PC-3 (cell line): ENCODE measurements around the gene GAB4. TPM values are rescaled to one million over a fixed set of nuclear protein-coding genes. Genes with fewer than 3 reads are reported as not detected.

Experiments used
- ATAC-seq: fragments of 200-7000 bp; cut with Tn5 transposase; 2 replicates; pipeline ENCODE4 v1.9.1; 2020; ENCODE audit warnings: mild to moderate bottlenecking, moderate library complexity
- BruUV-seq: library from RNA; stranded (reverse); fragments of 400-500 nt; replicated peaks from 2 replicates; lab custom pipeline; 2021; lab: Mats Ljungman, UMichigan
- CTCF ChIA-PET: fragments of 300-600 bp; sonication (Branson Sonifier 250); formaldehyde crosslinking; loops from one replicate; lab custom pipeline; 2022; ENCODE audit warnings: antibody characterized with exemption; lab: Charles Lee
- POLR2A ChIA-PET: fragments of 300-600 bp; sonication (Branson Sonifier 250); formaldehyde crosslinking; loops from one replicate; lab custom pipeline; 2022; ENCODE audit warnings: antibody characterized with exemption; ENCODE audit not compliant: unreplicated experiment; lab: Charles Lee
- DNase-seq: peaks from one replicate; pipeline ENCODE4 v3.0.0-alpha.2; 2015
- H2AFZ ChIP-seq: fragments of 300-600 bp; sonication (generic); 2 replicates; pipeline ENCODE4 v1.6.0; 2016; ENCODE audit warnings: antibody characterized with exemption, low read length
- H3F3A ChIP-seq: fragments of 300-600 bp; sonication (generic); one replicate; pipeline ENCODE4 v1.6.0; 2017; ENCODE audit warnings: antibody characterized with exemption, low read length, control low read depth, mild to moderate bottlenecking; ENCODE audit not compliant: unreplicated experiment
- H3K27ac ChIP-seq: fragments of 300-600 bp; sonication (generic); 2 replicates; pipeline ENCODE4 v1.5.1; 2016; ENCODE audit warnings: mild to moderate bottlenecking, low read length
- H3K27me3 ChIP-seq: fragments of 300-600 bp; sonication (generic); 2 replicates; pipeline ENCODE4 v1.6.1; 2016; ENCODE audit warnings: low read length, mixed read lengths
- H3K36me3 ChIP-seq: fragments of 300-600 bp; sonication (generic); 2 replicates; pipeline ENCODE4 v1.6.1; 2016; ENCODE audit warnings: low read depth, mixed run types, low read length, mixed read lengths
- H3K4me1 ChIP-seq: fragments of 300-600 bp; sonication (generic); 2 replicates; pipeline ENCODE4 v1.5.1; 2016; ENCODE audit warnings: low read length; ENCODE audit not compliant: insufficient read depth
- H3K4me2 ChIP-seq: fragments of 300-600 bp; sonication (generic); 2 replicates; pipeline ENCODE4 v1.6.0; 2016; ENCODE audit warnings: low read length
- H3K4me3 ChIP-seq: fragments of 300-600 bp; sonication (generic); 2 replicates; pipeline ENCODE4 v1.5.1; 2016; ENCODE audit warnings: mild to moderate bottlenecking, low read length, mixed read lengths
- H3K79me2 ChIP-seq: fragments of 300-600 bp; sonication (generic); 2 replicates; pipeline ENCODE4 v1.6.1; 2017; ENCODE audit warnings: low read length, mixed read lengths
- H3K9ac ChIP-seq: fragments of 300-600 bp; sonication (generic); 2 replicates; pipeline ENCODE4 v1.6.0; 2016; ENCODE audit warnings: mild to moderate bottlenecking, low read length
- H3K9me2 ChIP-seq: fragments of 300-600 bp; sonication (generic); replicated peaks from 2 replicates; pipeline ENCODE4 v1.6.1; 2016; ENCODE audit warnings: mixed run types, low read length, mixed read lengths
- H3K9me3 ChIP-seq: fragments of 300-600 bp; sonication (generic); 2 replicates; pipeline ENCODE4 v1.6.1; 2016; ENCODE audit warnings: low read length, mixed read lengths
- H4K20me1 ChIP-seq: fragments of 300-600 bp; sonication (generic); 2 replicates; pipeline ENCODE4 v1.6.1; 2016; ENCODE audit warnings: low read length, mixed read lengths
- EZH2 ChIP-seq: fragments of 300-600 bp; sonication (generic); IDR thresholded peaks from one replicate; pipeline ENCODE4 v1.6.1; 2017; ENCODE audit warnings: antibody characterized with exemption, mild to moderate bottlenecking, low read length; ENCODE audit not compliant: unreplicated experiment
- EZH2phosphoT487 ChIP-seq: fragments of 300-600 bp; sonication (generic); IDR thresholded peaks from 2 replicates; pipeline ENCODE4 v1.6.1; 2018; ENCODE audit warnings: mild to moderate bottlenecking, antibody characterized with exemption, low read length, borderline replicate concordance
- intact Hi-C: fragments of 100-400 bp; cut with micrococcal nuclease; formaldehyde crosslinking; loops from 2 replicates; pipeline ENCODE4 v1.9.0; 2023
- total RNA-seq: library from RNA; depleted of rRNA; stranded (reverse); fragments of >200 nt; gene quantifications from 2 replicates; pipeline ENCODE4 v1.2.3, GENCODE V29; 2014
- TF ChIP-seq, protein P1 (sequence below): fragments of 300-600 bp; sonication (generic); conservative IDR thresholded peaks from 2 replicates; pipeline ENCODE4 v1.5.1; 2017; ENCODE audit warnings: antibody characterized with exemption, low read depth, mild to moderate bottlenecking, low read length

The GAB4 gene
- total RNA-seq, 1 experiment from 2014 or later, result not detected

DNA sequence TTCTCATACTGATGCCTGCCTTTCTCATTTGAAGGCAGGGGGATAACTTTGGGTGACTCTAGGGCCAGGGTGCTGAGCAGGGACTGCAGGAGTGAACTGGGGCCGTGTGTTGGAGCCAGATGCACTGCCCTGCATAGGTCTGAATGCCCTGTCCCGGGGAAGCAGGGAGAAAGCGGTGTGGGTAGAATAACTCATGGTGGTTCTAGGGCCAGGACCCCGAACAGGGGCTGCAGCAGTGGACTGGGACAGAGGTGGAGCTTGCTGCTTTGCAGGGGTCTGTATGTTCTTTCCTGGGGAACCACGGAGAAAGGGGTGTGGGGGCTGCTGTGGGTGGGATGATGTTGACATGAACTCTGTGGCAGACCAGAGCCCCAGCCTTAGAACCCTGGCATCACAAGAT, 52.9 kb downstream of the GAB4 start:
- H3K9ac ChIP-seq, result no peak overlapping the region
- no TSS peak for BruUV-seq
- H3K27me3 ChIP-seq, result no peaks in the 10 kb centered on the region
- DNase-seq, result no peak
- no peaks in the 10 kb centered on the region for H3K9me2 ChIP-seq
- H3F3A ChIP-seq, result no peaks in the 10 kb centered on the region
- H3K9me3 ChIP-seq, result no peaks in the 10 kb centered on the region
- H3K27ac ChIP-seq, result no peak overlapping the region
- intact Hi-C loops, result no loop called here
- H3K79me2 ChIP-seq, result no peaks in the 10 kb centered on the region
- H3K36me3 ChIP-seq, result no peaks in the 10 kb centered on the region
- no peak overlapping the region for H3K4me3 ChIP-seq
- ChIA-PET CTCF (no interaction called here), POLR2A (no interaction called here)
- H4K20me1 ChIP-seq, result no peaks in the 10 kb centered on the region
- TF ChIP-seq EZH2 (no peak), EZH2phosphoT487 (no peak)
- TF ChIP-seq, protein P1, sequence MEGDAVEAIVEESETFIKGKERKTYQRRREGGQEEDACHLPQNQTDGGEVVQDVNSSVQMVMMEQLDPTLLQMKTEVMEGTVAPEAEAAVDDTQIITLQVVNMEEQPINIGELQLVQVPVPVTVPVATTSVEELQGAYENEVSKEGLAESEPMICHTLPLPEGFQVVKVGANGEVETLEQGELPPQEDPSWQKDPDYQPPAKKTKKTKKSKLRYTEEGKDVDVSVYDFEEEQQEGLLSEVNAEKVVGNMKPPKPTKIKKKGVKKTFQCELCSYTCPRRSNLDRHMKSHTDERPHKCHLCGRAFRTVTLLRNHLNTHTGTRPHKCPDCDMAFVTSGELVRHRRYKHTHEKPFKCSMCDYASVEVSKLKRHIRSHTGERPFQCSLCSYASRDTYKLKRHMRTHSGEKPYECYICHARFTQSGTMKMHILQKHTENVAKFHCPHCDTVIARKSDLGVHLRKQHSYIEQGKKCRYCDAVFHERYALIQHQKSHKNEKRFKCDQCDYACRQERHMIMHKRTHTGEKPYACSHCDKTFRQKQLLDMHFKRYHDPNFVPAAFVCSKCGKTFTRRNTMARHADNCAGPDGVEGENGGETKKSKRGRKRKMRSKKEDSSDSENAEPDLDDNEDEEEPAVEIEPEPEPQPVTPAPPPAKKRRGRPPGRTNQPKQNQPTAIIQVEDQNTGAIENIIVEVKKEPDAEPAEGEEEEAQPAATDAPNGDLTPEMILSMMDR, result no peak
- H2AFZ ChIP-seq, result no peak overlapping the region
- ATAC-seq, result no peak
- H3K4me1 ChIP-seq, result no peaks in the 10 kb centered on the region
- H3K4me2 ChIP-seq, result no peak overlapping the region

DNA sequence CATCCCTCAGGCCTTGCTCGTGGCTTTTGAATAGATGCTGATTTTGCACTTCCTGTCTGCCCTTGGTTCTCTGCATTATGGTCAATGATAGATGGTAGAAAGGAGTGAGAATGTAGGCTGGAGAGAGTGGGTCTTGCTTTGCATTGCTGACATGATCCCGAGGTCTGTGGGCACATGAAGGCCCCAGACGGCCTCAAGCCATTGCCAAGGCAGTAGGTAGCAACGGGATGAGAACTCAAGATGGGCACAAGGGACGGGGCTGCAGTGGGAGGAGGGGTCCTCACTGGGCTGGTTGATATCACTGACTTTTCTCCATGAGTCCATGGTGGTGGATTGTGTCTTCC, 54.0 kb downstream of the GAB4 start:
- Histone ChIP-seq H3K27me3 (no peaks in the 10 kb centered on the region), H4K20me1 (no peaks in the 10 kb centered on the region), H3K9me2 (no peaks in the 10 kb centered on the region), H3K9me3 (no peaks in the 10 kb centered on the region), H3K27ac (no peak overlapping the region), H3K79me2 (no peaks in the 10 kb centered on the region), H3F3A (no peaks in the 10 kb centered on the region), H2AFZ (no peak overlapping the region), H3K4me2 (no peak overlapping the region), H3K4me3 (no peak overlapping the region), H3K9ac (no peak overlapping the region), H3K36me3 (no peaks in the 10 kb centered on the region), H3K4me1 (no peaks in the 10 kb centered on the region)
- TF ChIP-seq, protein P1, result no peak
- no peak for TF ChIP-seq EZH2
- no peak for TF ChIP-seq EZH2phosphoT487
- intact Hi-C loops, result no loop called here
- no peak for ATAC-seq
- ChIA-PET CTCF (no interaction called here), POLR2A (no interaction called here)
- BruUV-seq, result no TSS peak
- DNase-seq, result no peak

DNA sequence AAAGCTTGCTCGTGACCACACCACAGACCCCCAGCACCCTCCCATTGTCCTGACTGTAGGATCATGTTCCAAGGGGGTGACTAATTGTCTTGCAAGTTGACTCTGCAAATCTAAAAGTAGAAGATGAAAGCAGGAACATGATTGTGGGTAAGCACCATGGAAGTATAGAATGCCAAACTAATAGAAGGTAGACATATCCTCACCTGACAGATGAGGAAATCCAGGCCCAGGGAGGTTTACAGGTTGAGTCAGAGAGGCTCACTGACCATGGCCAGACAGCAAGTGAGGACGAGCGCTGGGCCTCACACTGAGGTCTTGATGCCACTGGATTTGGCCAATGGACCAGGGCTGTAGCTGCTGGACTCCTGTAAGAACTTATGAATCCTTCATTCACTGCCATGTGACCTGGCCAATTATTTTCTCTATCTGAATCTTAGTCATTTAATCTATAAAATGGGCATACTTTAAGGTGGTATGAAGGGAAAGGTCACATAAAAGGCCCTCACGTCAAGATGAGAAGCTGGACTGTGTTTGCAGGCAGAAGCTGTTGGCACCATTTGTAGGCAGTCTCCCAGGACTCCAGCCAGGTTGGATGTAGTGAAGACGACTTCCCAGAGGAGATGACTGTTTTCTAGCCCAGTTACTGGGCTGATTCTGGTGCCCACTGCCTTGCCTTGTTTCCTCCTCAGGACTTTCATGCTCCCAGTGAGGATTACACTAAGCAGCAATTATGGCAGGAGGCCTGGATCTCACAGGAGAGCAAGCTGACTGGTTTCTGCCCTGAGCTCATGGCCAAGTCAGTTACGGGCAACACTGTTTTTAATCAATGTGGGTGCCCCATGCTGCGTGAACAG, 54.6 kb downstream of the GAB4 start:
- H3K36me3 ChIP-seq, result no peaks in the 10 kb centered on the region
- H3K4me3 ChIP-seq, result no peak overlapping the region
- H3K4me1 ChIP-seq, result no peaks in the 10 kb centered on the region
- no peaks in the 10 kb centered on the region for H3F3A ChIP-seq
- H3K9me3 ChIP-seq, result no peaks in the 10 kb centered on the region
- BruUV-seq, result no TSS peak
- no peak overlapping the region for H3K9ac ChIP-seq
- no peak for ATAC-seq
- no peak for TF ChIP-seq EZH2
- TF ChIP-seq, protein P1, result no peak
- no peak for TF ChIP-seq EZH2phosphoT487
- no peaks in the 10 kb centered on the region for H4K20me1 ChIP-seq
- POLR2A ChIA-PET, result no interaction called here
- CTCF ChIA-PET, result no interaction called here
- H3K4me2 ChIP-seq, result no peak overlapping the region
- no peak overlapping the region for H3K27ac ChIP-seq
- intact Hi-C loops, result no loop called here
- no peaks in the 10 kb centered on the region for H3K79me2 ChIP-seq
- no peak for DNase-seq
- no peaks in the 10 kb centered on the region for H3K9me2 ChIP-seq
- no peaks in the 10 kb centered on the region for H3K27me3 ChIP-seq
- no peak overlapping the region for H2AFZ ChIP-seq
